Pancreas (tissue), 10 donors: ENCODE data around the gene PKP1. TPM values are rescaled to one million over a fixed set of nuclear protein-coding genes. Genes with fewer than 3 reads are reported as not detected.

Experiments used
- ATAC-seq, 4 donors: fragments of 200-7000 bp; cut with Tn5 transposase; one replicate each; pipeline versions ENCODE4 v1.8.0 to v1.9.1; 2020; ENCODE audit warnings: mild to moderate bottlenecking in 4 of 4, moderate library complexity in 4 of 4
- DNase-seq, 6 donors: peaks; one replicate each; pipeline ENCODE4 v3.0.0-alpha.2; 2020
- FAIRE-seq: peaks from 2 replicates; lab custom pipeline; 2012; peaks lifted over from hg19 to GRCh38; lab: Jason Lieb, UNC
- H3K27ac ChIP-seq, 4 donors: fragments of 200-600 bp; sonication (generic); 1 replicate in 3 of 4; 2 replicates in 1 of 4; pipeline versions ENCODE4 v1.5.0 to v1.8.0; 2020
- H3K27me3 ChIP-seq, 4 donors: fragments of 200-600 bp; one replicate each; pipeline ENCODE4 v1.8.0; 2021
- H3K36me3 ChIP-seq, 3 donors: fragments of 200-600 bp; sonication (generic) in 1 of 3; one replicate each; pipeline versions ENCODE4 v1.5.0 to v1.8.0; 2020 to 2021
- H3K4me1 ChIP-seq, 3 donors: fragments of 200-600 bp; one replicate each; pipeline ENCODE4 v1.8.0; 2021
- H3K4me3 ChIP-seq, 4 donors: fragments of 200-600 bp; sonication (generic) in 2 of 4; one replicate each; pipeline versions ENCODE4 v1.5.0 to v1.8.0; 2020 to 2021
- H3K9me3 ChIP-seq, 4 donors: fragments of 200-600 bp; one replicate each; pipeline ENCODE4 v1.8.0; 2021
- WGBS, 2 donors: extraction: QIAGEN DNeasy Blood & Tissue Kit; methylation state at CpG; one replicate each; pipeline ENCODE4 v1.1.7; 2013; 5-methylcytosine and 5-hydroxymethylcytosine counted together
- intact Hi-C, 3 donors: fragments of 100-400 bp; cut with DNase I; formaldehyde crosslinking; loops; one replicate each; pipeline versions ENCODE4 v1.11.1 to v1.14.2; 2022
- polyA plus RNA-seq, 2 donors: library from polyadenylated mRNA; stranded (reverse); fragments of 200-250 nt; gene quantifications; one replicate each; pipeline ENCODE4 v1.2.3, GENCODE V29; 2013
- total RNA-seq, 6 donors: library from RNA; stranded (reverse); fragmentation: NEBNext Ultra II Directional in 4 of 6; extraction: Animal tissue kit (Norgen Biotek cat#: 25700) in 4 of 6; gene quantifications; one replicate each; pipeline versions ENCODE4 v1.2.1 to v1.2.4, GENCODE V29; 2021 to 2023
- TF ChIP-seq, protein P1 (sequence below), 4 donors: fragments of 200-600 bp; sonication (generic) in 3 of 4; IDR thresholded peaks; one replicate each; pipeline versions ENCODE4 v1.5.0 to v1.8.0; 2021; ENCODE audit warnings: antibody characterized with exemption in 4 of 4
- donor health status: healthy with polysubstance abuse.
- donor health status: DM: no; HTN: no; CAD: no; lungs with moderate emphysema.
- donor health status: DM: no; HTN: no; CAD: no.
- donor health status: control.
- donor health status: control.
- donor health status: Bipolar disorder and iron deficiency.
- donor health status: DM: yes; HTN: yes; CAD: no.
- donor health status: DM: no; HTN: no; CAD: no.
- donor health status: DM: no; HTN: no; CAD: no.
- donor health status: DM: yes; HTN: yes; CAD: no.

Gene PKP1
- total and polyA plus RNA-seq, 8 donors, result 0.04 to 0.37 (median 0.12) TPM; not detected in 1

DNA sequence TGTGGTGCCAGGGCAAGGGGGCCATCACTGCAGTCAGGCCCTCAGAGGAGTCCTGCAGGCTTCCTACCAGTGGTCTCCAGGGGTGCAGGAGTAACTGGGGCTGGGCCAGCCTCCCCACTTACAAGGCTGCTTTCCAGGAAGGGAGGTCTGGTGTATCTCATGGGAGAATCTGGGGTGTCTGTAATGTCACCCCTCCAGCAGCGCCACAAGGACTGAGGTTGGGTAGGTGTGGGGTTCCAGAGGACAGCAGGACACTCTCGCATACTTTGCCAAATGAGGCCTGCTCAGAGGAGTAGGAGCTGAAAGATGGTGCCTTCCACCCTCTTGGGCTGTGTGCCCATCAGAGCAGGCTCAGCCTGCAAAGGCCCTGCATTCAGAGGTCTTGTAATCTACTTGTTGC, 47.2 kb downstream of the PKP1 start:
- Histone ChIP-seq H3K27ac (no peak overlapping the region), H3K27me3 (no peaks in the 10 kb centered on the region), H3K4me1 (no peaks in the 10 kb centered on the region), H3K4me3 (no peak overlapping the region), H3K9me3 (no peaks in the 10 kb centered on the region), H3K36me3 (no peaks in the 10 kb centered on the region)
- 94 to 97% methylated on average over 2 of the region's 2 CpGs for WGBS, 2 donors
- DNase-seq (peak in 1 of 6 donors; percentile 31), FAIRE-seq (no peak), ATAC-seq (no peak)
- intact Hi-C loops, result no loop called here
- TF ChIP-seq, protein P1, sequence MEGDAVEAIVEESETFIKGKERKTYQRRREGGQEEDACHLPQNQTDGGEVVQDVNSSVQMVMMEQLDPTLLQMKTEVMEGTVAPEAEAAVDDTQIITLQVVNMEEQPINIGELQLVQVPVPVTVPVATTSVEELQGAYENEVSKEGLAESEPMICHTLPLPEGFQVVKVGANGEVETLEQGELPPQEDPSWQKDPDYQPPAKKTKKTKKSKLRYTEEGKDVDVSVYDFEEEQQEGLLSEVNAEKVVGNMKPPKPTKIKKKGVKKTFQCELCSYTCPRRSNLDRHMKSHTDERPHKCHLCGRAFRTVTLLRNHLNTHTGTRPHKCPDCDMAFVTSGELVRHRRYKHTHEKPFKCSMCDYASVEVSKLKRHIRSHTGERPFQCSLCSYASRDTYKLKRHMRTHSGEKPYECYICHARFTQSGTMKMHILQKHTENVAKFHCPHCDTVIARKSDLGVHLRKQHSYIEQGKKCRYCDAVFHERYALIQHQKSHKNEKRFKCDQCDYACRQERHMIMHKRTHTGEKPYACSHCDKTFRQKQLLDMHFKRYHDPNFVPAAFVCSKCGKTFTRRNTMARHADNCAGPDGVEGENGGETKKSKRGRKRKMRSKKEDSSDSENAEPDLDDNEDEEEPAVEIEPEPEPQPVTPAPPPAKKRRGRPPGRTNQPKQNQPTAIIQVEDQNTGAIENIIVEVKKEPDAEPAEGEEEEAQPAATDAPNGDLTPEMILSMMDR (IDR thresholded peaks at IDR 0.05), result no peak

DNA sequence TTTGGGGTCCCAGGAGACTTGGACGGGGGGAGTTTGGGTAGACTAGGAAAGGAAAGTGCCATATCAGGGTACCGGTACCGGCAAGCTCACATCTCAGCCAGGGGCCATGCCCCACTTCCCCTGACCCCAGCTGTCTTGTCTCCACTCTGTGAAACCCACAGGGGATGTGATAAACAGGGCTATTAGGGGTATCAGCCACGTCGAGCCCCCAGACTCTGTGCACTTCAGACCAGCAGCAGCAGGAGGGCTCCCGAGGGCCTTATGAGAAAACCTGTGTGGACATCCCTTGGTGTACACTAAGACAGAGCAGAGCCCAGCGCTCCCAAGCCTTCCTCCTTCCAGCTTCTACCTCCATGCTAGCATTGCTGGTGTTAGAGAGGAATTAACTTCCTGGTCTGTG, 47.9 kb downstream of the PKP1 start:
- Histone ChIP-seq H3K36me3 (no peaks in the 10 kb centered on the region), H3K4me1 (no peaks in the 10 kb centered on the region), H3K4me3 (no peak overlapping the region), H3K27ac (no peak overlapping the region), H3K27me3 (no peaks in the 10 kb centered on the region), H3K9me3 (no peaks in the 10 kb centered on the region)
- FAIRE-seq (no peak), ATAC-seq (no peak), DNase-seq (peak in 1 of 6 donors; percentile 34)
- TF ChIP-seq, protein P1 (IDR thresholded peaks at IDR 0.05), result no peak
- intact Hi-C loops, result no loop called here
- 73 to 78% methylated on average over 7 of the region's 7 CpGs for WGBS, 2 donors

DNA sequence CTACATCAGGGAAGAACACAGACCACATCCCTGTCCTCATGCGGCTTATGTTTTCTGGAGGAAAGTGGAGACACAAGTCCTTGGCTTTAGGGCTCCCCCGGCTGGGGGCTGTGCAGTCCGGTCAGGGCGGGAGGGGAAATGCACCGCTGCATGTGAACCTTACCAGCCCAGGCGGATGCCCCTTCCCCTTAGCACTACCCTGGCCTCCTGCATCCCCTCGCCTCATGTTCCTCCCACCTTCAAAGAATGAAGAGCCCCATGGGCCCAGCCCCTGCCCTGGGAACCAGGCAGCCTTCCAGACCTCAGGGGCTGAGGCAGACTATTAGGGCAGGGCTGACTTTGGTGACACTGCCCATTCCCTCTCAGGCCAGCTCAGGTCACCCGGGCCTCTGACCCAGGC, 48.7 kb downstream of the PKP1 start:
- ATAC-seq (no peak), FAIRE-seq (no peak), DNase-seq (peak in 1 of 6 donors; percentile 40)
- no peaks in the 10 kb centered on the region for H3K9me3 ChIP-seq
- H3K27ac ChIP-seq, result no peak overlapping the region
- no peaks in the 10 kb centered on the region for H3K27me3 ChIP-seq
- 85 to 88% methylated on average over 8 of the region's 8 CpGs for WGBS, 2 donors
- intact Hi-C loops, result no loop called here
- H3K4me1 ChIP-seq, result no peaks in the 10 kb centered on the region
- no peak overlapping the region for H3K4me3 ChIP-seq
- TF ChIP-seq, protein P1 (IDR thresholded peaks at IDR 0.05), result no peak
- H3K36me3 ChIP-seq, result no peaks in the 10 kb centered on the region

DNA sequence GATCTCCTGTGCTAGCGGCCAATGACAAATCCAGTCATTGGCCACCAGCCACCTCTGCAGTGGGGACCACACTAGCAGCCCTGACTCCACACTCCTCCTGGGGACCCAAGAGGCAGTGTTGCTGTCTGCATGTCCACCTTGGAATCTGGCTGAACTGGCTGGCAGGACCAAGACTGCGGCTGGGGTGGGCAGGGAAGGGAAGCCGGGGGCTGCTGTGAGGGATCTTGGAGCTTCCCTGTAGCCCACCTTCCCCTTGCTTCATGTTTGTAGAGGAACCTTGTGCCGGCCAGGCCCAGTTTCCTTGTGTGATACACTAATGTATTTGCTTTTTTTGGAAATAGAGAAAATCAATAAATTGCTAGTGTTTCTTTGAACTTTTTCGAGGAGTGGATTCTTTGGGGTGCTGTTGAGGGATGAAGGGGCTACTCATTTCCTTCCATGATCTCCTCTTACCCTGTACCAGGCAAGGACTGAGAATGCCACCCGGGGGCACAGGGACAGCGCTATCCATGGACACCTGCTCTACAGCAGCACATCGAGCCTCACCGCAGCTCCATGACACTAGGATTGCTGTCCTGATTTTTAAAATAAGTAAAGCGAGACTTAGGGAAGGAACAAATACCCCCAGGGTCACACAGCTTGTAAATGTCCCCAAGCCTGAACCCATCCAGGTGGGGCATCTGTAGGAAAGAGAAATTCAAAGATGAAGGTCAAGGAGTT, 49.5 kb downstream of the PKP1 start:
- Histone ChIP-seq H3K4me1 (no peaks in the 10 kb centered on the region), H3K9me3 (no peaks in the 10 kb centered on the region), H3K4me3 (no peak overlapping the region), H3K36me3 (no peaks in the 10 kb centered on the region), H3K27ac (no peak overlapping the region), H3K27me3 (no peaks in the 10 kb centered on the region)
- 84 to 86% methylated on average over 10 of the region's 10 CpGs for WGBS, 2 donors
- DNase-seq, result peak in 1 of 6 donors; percentile 33
- FAIRE-seq, result no peak
- TF ChIP-seq, protein P1 (IDR thresholded peaks at IDR 0.05), result no peak
- no peak for ATAC-seq
- intact Hi-C loops, result no loop called here
